GM19238 (cell line): Measurements from ENCODE around the gene GPR176.

Source experiments
- DNase-seq: peaks from one replicate; pipeline ENCODE4 v3.0.0; 2011; ENCODE audit warnings: low spot score; ENCODE audit not compliant: insufficient read length

GPR176 gene

DNA sequence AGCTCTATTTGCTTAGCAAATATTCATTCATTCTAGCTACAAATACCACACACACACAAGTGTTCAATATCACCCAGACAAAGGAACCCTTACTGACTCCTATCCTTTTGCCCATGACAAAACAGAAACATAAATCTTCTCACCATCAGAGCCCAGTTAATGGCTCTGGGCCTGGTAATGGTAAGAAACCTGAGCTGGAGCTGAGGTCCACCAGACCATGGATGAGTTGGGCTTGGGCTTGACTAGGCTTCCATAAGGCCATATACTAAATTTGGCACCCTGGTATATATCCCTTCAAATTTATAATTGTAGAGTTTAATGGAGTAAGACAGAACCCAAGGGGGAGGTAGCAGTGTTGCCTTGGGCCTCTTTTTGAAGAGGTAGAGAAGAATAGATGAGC, 29.4 kb downstream of the GPR176 start:
- no peak for DNase-seq

DNA sequence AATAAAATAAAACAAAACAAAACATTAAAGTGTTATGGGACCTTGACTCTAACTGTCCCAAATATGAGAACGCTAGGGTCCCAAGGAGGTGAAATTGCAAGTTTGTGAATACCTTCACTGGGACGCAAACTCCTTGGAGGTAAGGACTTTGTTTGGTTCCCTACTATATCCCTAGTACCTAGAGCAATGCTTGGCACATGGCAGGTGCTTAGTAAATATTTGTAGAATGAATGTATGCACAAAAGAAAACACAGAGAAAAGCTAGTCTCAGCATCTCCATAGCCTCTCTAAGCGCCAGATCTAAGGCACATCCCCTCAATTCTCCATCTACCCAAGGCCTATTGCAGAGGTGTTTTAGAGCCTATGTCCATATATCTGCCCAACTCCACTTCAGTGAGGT, 30.5 kb downstream of the GPR176 start:
- no peak for DNase-seq

DNA sequence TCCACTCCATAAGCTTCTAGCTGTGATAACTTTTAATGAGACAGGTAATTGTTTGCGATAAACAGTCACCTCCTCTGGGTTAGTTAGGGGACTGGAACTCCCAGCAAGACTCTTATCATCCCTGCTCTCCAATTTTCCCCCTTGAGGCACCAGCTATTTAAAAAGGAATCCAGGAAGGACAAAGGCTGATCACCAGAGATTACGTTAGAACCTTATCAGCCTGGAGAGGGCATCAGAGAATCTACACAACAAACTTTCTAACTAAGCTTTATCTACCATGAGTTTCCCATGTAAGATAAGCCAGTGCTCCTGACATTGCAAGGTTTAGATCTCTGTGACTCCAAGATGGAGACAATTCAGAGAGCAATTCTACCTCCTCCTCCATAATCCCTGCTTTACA, 31.3 kb downstream of the GPR176 start:
- no peak for DNase-seq

DNA sequence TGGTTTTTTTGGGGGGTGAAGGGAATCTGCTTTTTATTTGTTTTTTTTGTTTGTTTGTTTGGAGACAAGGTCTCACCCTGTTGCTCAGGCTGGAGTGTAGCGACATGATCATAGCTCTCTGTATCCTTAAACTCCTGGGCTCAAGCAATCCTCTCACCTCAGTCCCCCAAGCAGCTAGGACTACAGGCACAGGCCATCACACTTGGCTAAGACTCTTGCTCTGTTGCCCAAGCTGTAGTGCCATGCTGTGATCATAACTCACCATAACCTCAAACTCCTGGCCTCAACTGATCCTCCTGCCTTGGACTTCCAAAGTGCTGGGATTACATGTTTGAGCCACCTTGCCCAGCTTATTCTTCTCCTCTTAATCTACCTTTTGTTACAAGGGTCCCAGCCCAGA, 31.8 kb downstream of the GPR176 start:
- DNase-seq: no peak

DNA sequence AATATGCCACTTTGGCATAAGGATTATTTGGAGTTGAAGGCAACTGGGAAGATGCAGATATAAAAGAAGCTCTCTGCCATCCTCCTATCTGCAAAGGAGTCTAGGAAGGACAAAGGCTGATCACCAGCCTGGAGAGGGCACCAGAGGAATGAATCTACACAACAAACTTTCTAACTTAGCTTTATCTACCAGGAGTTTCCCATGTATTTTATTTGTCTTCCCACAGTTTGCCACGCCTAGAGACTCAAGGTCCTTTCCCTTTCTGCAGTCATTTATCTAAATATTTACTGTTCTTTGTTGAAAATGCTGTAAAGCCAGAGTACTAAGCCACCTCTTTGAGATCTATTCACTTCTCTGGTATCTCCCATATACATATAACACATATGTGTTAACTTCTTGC, 32.2 kb downstream of the GPR176 start:
- no peak for DNase-seq

- DNase-seq: no peak
These were observed 32.9 kb downstream of the GPR176 start for GRCh38 chr15:39887211-39887610.

DNA sequence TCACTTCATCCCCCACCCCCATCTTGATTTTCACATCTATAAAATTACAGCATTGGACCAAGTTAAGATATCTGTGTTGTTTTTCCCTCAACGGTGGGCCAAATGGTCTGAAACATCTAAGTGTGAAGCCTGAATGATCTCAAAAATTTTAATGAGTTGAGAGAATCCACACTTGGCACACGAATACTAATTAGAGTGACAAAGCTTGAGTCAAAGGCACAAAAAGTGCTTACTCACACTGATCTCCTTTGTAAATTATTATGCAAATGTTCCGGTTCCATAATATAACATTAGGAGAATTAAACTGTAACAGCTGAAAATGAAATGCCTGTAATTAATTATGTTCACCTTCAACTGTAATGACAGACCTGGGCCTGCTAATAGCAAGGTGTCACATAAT, 33.6 kb downstream of the GPR176 start:
- DNase-seq: no peak

GRCh38 chr15:39885099-39885777, 34.8 kb downstream of the GPR176 start:
- DNase-seq: no peak

GRCh38 chr15:39884351-39884750, 35.7 kb downstream of the GPR176 start:
- no peak for DNase-seq

DNA sequence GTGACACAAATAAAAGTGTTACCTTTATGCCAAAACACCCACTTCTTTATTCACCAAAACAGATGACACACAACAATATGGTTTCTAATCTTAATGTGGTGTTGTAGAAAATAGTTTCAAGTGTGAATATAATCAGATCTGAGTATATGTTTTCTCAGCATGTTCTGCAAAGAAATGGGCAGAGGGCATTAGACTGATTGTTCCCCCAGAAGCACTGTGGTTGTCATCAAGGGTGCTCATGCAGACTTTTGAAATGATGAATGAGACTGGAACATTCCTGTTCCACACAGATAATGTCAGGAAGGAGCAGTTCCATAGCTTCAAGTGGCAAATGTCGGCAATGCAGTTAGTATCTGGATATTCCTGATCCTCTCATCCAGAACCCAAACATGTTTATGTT, 37.5 kb downstream of the GPR176 start:
- no peak for DNase-seq

GRCh38 chr15:39881790-39882189, 38.3 kb downstream of the GPR176 start:
- DNase-seq: no peak

GRCh38 chr15:39880718-39881387, 39.2 kb downstream of the GPR176 start:
- DNase-seq: no peak

- DNase-seq: no peak
These were observed 41.7 kb downstream of the GPR176 start for GRCh38 chr15:39878406-39878785.

DNA sequence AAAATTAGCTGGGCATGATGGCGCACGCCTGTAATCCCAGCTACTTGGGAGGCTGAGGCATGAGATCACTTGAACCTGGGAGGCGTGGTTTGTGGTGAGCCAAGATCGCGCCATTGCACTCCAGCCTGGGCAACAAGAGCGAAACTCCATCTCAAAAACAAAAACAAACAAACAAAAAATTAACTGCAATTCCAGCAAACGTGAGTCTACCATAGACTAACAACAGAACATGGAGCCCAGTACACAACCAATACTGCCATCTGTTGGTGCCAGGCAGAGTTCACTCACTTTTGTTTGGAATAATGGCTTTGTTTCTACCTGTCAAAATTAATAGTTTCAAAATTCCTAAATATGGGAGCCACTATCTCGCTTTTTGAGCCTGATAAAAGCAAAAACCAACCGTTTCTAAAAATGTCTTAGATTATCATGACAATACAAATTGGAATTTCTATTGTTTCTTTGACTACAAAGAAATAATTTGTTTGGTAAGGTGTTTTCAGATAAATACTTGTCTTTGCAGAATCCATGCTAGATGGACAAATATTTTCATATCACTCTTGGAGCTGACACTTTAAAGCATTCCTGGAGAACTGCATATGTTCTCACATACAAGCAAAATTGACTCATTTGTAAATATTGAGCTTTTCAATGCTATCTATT, 45.0 kb downstream of the GPR176 start:
- DNase-seq: no peak

GRCh38 chr15:39873978-39874377, 46.1 kb downstream of the GPR176 start:
- DNase-seq: no peak

DNA sequence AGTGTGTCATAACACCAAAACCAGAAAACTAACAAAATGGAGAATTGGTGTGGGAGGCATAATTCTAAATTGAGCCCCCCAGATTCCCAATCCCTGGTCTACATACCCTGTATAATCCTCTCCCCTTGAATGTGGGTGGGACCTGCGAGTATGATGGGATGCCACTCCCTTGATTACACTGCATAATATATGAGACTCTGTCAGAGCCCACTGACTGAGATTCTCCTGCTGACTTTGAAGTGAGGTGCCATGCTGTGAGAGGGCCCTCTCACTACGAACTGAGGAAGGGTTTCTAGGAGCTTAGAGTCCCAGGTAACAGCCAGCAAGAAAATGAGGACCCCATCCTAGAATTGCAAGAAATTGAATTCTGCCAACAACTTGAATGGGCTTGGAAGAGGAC, 49.5 kb downstream of the GPR176 start:
- no peak for DNase-seq

DNA sequence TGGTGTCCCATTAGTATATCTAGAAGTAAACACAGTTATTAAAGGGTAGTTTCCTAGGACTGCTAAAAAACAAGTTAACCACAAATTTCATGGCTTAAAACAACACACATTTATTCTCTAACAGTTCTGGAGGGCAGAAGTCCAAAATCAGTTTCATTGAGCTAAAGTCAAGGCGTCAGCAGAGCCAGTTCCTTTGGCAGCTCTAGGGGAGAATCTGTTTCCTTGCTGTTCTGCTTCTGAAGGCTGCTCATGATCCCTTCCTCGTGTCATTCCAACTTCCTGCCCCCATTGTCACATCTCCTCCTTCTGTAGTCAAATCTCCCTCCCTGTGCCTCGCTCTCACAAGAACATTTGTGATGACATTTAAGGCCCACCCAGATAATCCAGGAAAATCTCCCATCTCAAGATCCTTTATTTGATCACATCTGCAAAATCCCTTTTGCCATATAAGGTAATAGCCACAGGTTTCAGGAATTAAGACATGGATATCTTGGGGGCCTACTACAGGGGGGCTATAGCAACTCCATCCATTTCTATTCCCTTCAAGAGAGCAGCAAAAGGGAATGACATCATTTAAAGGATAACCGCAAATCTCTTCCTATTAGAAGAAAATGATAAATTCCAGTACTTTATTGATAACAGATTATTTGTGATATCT, 50.1 kb downstream of the GPR176 start:
- no peak for DNase-seq

DNA sequence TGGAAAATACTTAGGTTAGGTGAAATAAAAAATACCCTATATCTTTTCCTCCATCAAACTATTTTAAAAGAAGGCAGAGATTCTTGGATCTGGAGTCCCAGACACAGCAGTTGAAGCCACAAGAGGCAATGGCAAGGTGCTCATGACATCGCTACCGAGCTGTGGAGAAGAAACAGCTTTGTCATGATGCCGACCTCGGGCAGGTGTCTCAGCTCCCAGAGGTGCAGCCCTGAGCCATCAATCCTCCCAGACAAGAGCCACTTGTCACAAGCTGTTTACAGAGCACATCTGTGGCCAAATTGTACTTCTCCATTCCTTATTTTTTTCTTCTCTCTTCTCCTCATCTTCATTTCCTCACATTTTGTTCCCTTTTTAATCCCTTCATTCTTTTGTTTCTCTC, 50.8 kb downstream of the GPR176 start:
- no peak for DNase-seq

- DNase-seq: no peak
These were observed 51.7 kb downstream of the GPR176 start for GRCh38 chr15:39868396-39868795.

DNA sequence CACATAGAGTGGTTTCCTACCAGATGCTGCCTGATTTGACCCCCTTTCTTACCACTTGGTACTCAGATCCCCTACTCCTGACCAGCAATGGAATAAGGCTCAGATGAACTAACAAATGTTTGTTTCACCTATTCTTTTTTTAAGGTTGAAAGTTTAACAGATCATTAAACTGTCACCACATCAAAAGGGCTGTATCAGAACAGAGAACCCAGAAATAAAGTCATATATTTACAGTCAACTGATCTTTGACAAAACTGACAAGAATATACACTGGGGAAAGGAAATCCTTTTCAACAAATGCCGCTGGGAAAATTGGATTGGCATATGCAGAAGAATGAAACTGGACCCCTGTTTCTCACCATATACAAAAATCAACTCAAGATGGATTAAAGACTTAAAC, 56.0 kb downstream of the GPR176 start:
- no peak for DNase-seq

GRCh38 chr15:39860871-39861270, 59.2 kb downstream of the GPR176 start:
- no peak for DNase-seq

DNA sequence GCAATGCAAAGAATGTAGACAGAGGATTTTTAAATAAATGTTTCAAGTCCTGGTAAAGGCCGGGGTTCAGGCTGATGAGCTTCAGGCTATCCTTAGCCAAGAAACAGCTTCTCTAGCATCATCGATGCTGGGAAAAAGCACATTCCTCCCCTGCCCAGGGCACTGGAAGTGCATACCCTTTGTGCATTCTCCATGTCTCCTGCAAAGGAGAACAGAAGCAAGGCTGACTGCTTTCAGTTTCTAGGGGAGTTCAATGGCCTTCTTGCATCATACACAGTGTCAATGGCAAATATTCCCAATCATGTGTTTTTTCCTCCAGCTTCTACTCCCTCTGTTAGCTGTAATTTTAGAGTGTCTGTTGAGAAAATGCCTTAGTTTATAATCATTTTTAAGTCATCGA, 59.9 kb downstream of the GPR176 start:
- DNase-seq: no peak
